H4 (cell line): ENCODE data around the gene CASP9. TPM values are rescaled to one million over a fixed set of nuclear protein-coding genes. Genes with fewer than 3 reads are reported as not detected.
A peak's percentile ranks its signal among the peaks of the same experiment; 100 is the strongest.

Source experiments
- DNase-seq: peaks from one replicate; pipeline ENCODE4 v3.0.0-alpha.2; 2015; ENCODE audit warnings: low spot score
- total RNA-seq: library from RNA; depleted of rRNA; stranded (reverse); fragments of >200 nt; shearing (Covaris generic); gene quantifications from 2 replicates; pipeline ENCODE4 v1.2.3, GENCODE V29; 2014; rRNA removed

Gene CASP9
- 10.3 and 17.0 TPM in 2 replicates for total RNA-seq

DNA sequence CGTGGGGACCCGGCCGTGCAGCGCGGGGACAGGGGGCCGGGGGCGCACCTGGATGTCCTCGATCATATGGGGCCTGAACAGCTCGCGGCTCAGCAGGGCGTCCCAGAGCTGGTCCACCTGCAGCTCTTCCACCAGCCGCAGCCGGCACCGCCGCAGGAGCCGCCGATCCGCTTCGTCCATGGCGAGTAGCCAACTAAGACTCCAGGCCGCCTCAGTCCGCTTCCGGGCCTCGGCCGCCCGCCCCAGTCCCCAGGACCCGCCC is at the start of gene CASP9:
Gene CASP9, minus strand, starts transcription at position 195 of the 262 bp plus-strand sequence. Its CDS starts 15 bp downstream, at position 180.
- DNase-seq = no peak

DNA sequence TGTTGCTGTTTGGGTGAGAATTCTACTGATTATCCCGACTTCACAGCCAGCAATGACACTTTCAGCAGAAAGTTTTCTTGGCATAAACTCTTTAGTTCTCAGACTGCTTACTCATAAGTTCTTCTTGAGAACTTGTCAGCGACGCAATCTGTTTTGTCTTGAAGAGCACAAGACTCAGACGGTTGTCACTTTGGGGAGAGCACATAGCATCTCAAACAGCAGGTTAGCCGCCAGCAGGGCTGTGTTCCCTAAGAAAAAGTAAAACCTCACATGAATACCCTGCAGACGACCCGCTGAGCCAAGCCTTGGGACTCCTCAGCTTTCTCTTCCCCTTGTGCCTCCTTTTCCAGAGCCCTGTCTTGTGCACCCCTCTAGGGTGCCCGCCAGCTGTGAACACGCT is 49.5 kb upstream of the CASP9 start:
- DNase-seq = no peak

DNA sequence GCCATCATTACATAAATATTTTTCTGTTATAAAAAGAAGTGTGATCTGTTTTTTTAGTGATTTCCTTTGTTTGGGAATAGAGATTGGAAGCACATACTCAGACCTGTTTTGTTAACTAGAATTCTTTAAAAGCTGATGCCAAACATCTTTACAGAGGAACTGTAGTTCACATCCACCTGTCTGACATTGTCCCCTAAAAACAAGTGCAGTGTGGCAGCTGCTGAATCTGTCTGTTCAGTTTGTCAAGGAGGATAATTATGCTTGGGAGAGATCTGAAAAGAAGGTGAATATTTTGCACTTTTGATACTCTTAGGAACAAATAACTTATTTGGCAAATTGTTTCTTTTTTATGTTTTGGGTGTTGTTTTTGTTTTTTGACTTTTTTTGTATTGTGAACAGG is 47.3 kb upstream of the CASP9 start:
- no peak for DNase-seq

DNA sequence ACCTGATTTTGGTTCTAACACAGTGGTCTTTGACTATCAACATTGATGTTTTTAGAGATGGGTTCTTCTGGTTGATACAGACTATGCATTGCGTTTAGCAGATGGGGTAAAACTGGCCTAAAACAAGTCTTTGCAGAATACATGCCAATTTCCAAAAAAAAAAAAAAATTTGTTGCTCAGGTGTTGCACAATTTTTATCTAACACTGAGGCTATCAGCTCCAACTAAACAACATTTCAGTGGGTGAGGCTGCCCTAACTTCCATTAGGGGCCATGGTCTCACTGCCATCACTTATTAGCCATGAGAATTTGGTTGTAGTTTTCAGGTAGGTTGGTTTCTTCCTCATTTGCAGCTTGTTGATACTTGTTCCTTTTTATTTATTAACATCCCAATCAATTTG is 46.8 kb upstream of the CASP9 start:
- DNase-seq = no peak

DNA sequence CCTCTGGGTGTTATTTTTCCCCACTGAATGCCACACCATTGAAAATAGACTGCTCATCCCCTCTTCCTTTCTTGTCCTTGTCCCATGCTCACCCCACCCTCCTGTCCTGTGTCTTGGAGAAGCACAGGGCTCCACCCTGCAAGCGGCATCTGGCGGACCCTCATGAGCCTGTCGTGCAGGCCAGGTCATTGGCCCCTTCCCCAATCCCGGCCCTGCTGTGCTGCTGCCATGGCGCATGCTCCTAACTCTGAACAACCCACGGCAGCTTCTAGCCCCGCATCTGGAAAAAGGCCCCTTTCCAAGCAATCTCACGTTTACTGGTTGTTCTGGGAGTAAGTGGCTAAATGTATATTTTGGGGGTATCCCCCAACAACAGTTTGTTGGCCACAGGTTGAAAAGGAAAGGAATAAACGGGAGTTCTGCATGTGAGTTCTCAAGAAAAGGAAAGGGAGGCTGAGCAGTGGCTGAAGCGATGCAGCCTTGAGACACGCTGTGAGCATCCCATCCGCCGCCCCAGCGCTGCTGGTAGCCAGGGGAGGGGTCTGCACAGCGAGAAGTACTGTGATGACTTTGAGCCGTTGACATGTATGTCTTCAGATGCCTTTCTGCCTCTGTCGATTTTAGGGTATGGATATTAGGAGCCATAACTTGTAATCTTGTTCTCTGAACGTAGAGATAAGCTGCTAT is 44.5 kb upstream of the CASP9 start:
- no peak for DNase-seq

DNA sequence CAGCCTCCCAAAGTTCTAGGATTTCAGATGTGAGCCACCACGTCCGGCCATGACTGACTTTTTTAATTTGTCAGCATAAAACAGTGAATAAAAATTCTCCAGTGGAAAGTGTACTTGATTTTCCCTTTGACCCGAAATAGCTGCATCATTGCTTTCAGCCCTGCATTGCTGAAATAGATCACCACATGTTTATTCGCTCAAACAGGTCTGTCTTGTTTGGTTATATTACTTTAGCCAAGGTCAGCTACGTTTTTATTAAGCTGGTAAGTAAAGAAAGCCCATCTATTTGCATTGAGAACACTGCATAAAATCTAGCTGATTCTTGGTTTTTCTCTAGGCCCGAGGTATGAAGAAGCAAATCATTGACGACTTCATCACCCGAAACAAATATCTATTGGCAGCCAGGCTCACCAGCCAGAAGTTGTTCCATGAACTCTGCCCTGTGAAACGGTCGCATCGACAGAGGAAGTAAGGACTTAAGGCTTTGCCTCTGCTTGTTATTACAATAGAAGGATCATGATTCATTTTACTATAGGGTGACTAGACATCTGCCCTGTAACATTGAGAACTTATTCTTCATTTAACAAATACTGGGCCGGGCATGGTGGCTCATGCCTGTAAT is 35.3 kb upstream of the CASP9 start:
- no peak for DNase-seq

DNA sequence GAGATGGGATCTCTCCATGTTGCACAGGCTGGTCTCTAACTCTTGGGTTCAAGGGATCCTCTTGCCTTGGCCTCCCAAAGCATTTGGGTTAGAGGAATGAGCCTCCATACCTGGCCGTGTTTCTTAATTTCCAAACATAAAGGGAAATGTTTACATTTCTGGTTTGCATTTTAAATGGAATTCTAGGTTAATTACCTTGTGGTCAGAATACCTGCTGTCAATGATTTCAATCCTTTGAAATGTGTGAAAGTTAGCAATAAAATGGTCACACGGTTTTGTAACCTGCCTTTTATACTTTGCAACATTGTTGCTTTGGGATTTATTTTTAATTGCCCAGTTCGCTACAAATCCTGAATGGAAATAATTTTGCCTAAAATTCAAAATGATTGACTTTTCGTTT is 34.5 kb upstream of the CASP9 start:
- DNase-seq = no peak

DNA sequence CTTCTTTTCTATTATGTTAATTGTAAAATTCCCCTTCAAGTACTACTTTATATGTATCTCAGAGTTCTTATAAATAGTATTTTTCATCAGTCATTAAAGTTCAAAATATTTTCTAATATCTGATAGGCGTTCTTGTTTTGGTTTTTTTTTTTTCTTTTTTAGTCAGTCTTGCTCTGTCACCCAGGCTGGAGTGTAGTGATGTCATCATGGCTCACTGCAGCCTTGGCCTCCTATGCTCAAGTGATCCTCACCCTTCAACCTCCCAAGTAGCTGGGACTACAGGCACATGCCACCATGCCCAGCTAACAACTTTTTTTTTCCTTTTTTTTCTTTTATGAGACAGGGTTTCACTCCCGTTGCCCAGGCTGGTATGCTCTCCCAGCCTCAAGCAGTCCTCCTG is 33.6 kb upstream of the CASP9 start:
- DNase-seq = no peak

DNA sequence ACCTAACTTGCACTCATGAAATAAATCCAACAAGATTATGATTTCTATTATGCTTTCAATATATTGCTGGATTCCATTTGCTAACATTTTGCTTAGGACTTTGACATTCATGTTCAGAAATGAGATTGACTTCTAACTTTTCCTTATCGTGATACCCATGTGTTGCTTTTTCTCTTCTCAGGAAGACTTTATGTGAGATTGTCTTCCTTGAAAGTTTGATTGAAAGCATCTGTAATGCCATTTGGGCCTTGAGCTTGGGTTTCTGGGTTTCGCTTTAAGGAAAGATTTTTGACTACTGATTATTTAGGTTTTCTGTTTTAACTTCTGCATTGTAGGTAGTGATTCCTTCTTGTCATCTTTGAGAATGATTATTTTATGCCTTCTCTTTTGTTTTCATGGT is 33.0 kb upstream of the CASP9 start:
- no peak for DNase-seq

DNA sequence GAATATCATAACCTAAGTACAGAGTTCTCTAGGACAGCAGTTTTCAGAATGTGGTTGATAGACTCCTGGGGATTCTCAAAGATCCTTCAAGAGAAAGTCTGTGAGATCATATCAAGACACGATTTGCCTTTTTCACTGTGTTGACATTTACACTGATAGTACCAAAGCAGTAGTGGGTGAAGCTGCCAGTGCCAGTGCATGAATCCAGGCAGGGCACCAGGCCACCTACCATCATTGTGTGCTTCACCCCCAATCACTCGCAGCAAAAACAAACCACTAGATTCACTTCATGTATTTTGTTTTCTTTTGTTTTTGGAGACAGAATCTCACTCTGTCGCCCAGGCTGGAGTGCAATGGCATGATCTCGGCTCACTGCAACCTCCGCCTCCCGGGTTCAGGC is 26.6 kb upstream of the CASP9 start:
- DNase-seq = no peak

DNA sequence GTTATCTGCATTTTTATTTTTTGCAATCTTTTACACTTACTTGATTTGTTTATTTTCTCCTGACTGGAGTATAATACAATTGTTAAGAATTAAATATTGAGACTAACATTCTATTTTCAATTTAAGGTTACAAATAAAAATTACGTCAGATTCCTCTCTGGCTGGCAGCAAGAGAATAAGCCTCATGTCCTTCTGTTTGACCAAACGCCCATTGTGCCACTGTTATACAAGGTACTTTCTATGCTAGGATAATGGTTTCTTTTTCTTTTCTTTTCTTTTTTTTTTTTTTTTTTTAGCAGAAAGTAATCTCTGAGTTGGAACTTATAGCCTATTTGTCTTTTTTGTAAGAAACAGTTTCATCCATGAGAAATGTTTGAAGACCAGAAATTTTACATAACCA is 22.6 kb upstream of the CASP9 start:
- DNase-seq = no peak

DNA sequence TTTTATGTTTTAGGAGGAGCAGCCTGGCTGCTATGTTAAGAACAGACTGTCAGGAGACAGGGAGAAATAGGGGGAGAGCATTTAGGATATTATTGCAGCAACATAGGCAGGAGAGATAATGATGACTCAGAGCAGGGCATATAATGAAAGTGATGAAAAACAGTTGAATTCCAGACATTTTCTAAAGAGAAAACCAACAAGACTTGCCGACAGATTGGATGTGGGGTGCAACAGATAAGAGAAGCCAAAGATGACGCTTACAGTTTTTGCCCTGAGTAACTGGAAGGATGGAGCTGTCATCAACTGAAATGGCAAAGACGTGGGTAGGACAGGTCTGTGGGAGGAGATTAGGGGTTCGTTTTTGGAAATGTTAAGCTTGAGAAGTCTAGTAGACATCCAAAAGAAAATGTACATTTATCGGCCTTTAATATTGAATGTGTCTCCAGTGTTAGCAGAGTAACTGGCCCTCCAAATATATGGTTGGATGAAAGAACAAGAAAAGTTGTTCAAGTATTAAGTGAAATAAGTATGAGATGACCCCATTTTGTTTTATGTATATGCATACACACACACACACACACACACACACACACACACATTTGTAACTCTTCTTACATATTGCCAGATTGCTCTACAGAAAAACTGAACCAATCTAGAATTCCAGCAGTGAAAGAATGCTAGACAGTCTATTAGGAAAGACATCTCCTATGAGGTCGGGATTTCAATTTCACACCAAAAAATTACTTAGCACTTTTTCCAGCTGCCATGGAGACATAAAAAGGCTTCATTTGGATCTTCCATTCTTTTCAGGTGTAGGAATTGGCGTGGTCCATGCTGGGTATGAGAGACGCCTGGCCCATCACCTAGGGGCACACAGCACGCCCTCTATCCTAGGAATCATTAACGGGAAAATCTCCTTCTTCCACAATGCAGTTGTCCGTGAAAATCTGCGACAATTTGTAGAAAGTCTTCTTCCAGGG is 19.9 kb upstream of the CASP9 start:
- no peak for DNase-seq

DNA sequence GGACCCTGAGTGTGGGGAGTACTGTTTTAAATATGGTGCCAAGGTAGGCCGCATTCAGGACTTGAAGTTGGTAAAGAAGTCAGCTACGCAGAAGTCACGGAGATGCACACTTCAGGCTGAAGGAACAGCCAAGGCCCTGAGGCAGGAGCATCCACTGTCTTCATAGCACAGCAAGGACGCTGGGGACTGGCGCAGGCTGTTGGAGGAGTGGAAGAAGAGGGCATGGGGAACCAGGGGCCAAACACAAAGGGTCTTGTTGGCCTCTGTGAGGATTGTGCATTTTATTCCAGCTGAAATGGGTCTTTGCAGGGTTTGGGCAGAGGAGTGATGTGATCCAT is 19.2 kb upstream of the CASP9 start:
- no peak for DNase-seq

DNA sequence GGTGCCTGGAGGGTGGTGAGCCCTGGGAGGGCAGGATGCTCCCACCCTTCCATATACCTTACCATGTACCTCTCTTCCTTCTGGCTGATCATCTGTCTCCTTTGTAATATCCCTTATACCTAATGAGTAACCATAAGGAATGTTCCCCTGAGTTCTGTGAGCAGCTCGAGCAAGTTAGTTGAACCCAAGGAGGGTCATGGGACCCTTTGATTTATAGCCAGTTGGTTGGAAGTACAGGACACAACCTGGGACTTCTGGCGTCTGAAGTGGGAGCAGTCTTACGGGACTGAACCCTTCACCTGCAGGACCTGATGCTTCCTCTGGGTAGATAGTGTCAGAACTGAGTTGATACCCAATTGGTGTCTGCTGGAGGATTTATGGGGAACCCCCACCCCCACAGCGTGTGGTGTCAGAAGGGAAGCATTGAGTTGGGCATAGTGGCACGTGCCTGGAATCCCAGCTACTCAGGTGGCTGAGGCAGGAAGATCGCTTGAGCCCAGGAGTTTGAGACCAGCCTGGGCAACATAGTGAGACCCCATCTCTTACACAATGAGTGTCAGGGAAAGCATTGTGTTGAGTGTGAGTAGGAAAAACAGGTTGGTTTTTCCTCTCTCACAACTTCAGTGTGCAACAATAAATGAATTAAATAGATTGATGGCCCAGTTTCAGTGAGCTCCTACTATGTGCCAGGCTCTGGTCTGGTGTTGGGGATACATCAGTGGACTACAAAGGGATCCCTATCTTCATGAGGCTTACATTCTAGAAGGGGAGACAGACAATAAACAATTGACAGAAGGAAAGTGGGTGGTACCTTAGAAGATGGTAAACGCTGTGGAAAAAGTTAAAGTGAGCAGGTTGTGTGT is 18.6 kb upstream of the CASP9 start:
- no peak for DNase-seq

DNA sequence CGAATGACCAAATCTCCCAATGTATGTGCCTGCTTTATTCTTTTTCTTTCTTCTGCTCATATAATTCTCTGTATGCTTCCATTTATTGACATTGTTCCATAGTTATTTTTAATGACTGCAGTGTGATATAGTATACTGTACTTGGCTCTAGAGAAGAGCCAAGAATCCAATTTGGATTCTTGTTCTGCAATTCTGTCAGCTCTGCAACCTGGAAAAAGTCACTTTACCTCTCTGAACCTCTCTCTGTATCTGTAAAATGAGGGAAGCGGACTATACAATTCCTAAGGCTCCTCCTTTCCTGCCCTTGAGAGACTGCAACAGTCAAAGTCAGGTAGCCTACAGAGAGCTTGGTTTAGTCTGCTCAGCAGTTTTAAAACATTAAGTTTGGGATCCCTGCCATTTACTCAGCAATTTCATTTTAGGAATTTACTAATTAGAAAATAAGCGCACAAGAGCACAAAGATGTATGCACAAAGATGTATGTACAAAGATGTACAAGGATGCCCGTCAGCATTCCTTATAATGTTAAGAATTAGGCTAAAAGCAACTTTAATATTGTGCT is 17.3 kb upstream of the CASP9 start:
- DNase-seq = no peak

DNA sequence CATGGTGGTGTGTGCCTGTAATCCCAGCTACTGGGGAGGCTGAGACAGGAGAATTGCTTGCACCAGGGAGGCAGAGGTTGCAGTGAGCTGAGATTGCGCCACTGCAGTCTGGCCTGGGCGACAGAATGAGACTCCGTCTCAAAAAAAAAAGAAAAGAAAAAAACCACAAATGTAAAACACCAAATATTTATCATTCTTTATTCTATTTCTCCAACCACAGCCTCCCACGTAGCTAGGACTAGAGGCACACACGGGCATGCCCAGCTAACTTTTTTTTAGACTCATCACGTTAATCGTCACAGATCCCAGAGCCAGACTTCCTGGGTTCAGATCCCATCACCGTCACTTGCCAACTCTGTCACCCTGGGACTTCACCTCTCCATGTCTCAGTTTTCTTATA is 16.2 kb upstream of the CASP9 start:
- DNase-seq = peak; percentile 30

DNA sequence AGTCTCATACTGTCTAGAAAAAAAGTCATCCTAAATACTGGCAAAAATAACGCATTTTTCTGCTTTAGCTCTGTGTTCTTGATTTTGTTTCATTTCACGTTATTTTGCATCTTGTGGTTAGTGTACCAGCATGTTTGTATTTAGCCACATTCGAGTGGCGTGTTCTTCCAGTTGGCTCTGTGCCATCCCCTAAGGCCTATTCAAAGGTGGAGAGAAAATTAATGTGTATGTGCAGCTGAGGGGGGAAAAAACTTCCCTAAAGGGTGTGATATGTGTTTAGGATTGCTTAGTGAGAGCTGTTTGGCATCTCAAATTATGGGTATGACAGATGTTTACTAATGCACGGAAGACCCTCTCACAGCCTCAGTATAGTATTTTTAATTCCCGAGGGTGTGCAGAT is 14.8 kb upstream of the CASP9 start:
- DNase-seq = no peak

DNA sequence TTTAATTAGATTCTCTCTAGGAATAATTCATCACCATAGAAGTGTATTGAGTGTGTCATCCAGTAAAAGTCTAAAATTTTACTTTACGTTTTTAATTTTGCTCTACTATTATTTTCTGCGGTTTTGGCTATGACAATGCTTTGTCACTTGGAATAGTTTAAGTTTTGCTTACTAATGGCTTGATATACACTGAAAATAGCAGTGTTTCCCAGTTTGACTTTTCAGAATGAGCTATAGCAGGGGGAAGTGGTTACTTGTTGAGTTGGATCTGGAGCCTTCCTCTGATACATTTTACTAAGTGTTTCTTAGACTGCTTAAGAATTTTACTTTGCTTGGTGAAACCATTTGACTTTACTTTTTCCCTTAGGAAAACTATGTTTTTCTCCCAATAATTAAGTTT is 7.7 kb upstream of the CASP9 start:
- no peak for DNase-seq

DNA sequence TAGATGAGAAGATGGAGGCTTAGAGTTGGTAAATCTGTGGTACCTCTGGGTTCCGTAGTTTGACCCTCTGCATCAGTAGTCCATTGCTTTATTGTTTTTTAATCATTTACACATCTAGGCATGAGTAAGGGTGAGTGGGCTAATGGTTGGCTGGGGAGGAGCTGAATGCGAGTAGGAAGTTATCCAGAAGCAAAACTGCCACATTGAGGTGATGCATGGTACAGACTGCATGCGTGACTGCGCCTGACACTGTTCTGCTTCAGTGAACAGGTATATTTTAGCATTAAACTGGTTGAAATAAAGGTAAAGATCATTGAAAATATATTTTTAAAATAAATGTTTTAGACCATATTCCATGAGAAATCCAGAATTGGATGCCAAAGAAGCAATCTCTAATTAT is 7.0 kb upstream of the CASP9 start:
- no peak for DNase-seq

DNA sequence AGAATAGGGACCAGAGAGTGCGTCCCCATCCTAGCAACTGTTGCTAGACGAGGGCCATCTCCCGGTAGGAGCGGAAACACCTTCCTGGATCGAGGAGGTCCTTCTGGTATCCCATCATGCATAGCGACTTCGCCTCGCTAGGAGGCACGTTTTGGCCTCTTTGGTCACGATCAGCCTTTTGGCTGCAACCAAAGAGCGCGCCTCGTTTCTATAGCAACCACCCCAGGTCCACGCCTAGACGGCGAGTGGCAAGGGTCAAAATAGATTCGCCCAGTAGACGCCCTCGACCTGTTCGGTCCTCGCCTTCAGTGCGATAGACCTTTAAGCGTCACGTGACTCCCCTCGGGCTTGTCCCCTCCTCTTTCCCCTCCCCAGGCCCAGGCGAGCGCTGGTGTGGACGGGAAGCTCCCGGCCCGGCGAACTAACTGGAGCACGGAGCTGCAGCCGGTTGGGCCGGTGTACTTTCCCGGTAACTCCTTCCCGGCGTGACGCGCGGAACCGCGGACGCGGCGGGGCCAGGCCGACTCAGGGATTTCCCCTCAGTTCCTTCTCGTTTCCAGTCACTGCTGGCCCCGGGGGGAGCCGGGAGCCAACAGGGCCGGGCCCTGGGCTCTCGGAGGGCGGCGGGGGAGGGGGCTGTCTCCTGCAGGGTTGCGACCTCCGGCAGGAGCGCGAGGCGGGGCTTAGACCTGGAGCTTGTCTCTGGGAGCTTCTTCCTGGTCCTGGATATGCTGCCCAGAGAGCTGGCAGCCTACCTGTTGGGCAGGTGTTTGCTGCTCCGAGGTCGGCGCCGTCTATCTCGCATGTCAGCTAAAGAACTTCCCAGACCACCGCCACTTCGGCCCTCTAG is 2.7 kb upstream of the CASP9 start, which contains the start of gene DNAJC16:
Gene DNAJC16, plus strand, starts transcription at position 359 of the 850 bp plus-strand sequence. CDS start 2,258 bp downstream, outside the sequence.
- DNase-seq = peak; percentile 100
